PFSK-1 (cell line): ENCODE data around the gene SYMPK.

Experiments
- POLR2AphosphoS5 ChIP-seq: IDR thresholded peaks from 2 replicates; pipeline ENCODE4 v1.6.1; 2012; ENCODE audit warnings: low read depth, mild to moderate bottlenecking, control low read depth, low read length, moderate library complexity
- SIN3A ChIP-seq: IDR thresholded peaks from 2 replicates; pipeline ENCODE4 v1.6.1; 2012; ENCODE audit warnings: mild to moderate bottlenecking, low read length, moderate library complexity, borderline replicate concordance; ENCODE audit not compliant: insufficient read depth

DNA sequence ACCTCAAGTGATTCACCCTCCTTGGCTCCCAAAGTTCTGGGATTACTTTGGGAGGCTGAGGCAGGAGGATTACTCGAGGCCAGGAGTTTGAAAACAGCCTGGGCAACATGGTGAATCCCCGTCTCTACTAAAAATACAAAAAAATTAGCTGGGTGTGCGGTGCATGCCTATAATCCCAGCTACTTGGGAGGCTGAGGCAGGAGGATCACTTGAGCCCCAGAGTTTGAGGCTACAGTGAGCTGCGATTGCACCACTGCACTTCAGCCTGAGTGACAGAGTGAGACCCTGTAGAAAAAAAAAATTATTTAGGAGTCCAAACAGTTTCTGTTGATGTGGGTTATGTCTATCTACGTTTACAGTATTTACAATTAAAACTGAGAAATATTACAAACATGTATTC lies 7.9 kb upstream of the SYMPK start:
- TF ChIP-seq POLR2AphosphoS5, result no peak
- no peak for TF ChIP-seq SIN3A
